Erythroblast (primary cell): ENCODE data around the gene PHF3.

Source experiments
- GATA1 ChIP-seq: IDR thresholded peaks from 2 replicates; pipeline ENCODE4 v1.6.1; 2011; ENCODE audit warnings: low read depth, mild to moderate bottlenecking, control low read depth, low read length, moderate library complexity
- POLR2A ChIP-seq: IDR thresholded peaks from 2 replicates; pipeline ENCODE4 v1.6.1; 2011; ENCODE audit warnings: mild to moderate bottlenecking, low read length

GRCh38 chr6:63624091-63624490 lies 11.5 kb upstream of the PHF3 start:
- no peak for TF ChIP-seq POLR2A
- no peak for TF ChIP-seq GATA1
